Left ventricle myocardium inferior (tissue), 1 donor: ENCODE results near the gene MRPS35. TPM values are rescaled to one million over a fixed set of nuclear protein-coding genes. Genes with fewer than 3 reads are reported as not detected.

Experiments used
- DNase-seq: peaks from one replicate; pipeline ENCODE4 v3.0.0-alpha.2; 2020
- H3K27ac ChIP-seq: fragments of 200-600 bp; replicated peaks from 2 replicates; pipeline ENCODE4 v1.8.0; 2021
- H3K27me3 ChIP-seq: fragments of 200-600 bp; 2 replicates; pipeline ENCODE4 v1.8.0; 2021; ENCODE audit warnings: low read depth
- H3K36me3 ChIP-seq: fragments of 200-600 bp; 2 replicates; pipeline ENCODE4 v1.8.0; 2021
- H3K4me1 ChIP-seq: fragments of 200-600 bp; 2 replicates; pipeline ENCODE4 v1.8.0; 2021
- H3K4me3 ChIP-seq: fragments of 200-600 bp; 2 replicates; pipeline ENCODE4 v1.8.0; 2021; ENCODE audit warnings: mild to moderate bottlenecking, moderate library complexity
- H3K9me3 ChIP-seq: fragments of 200-600 bp; replicated peaks from 2 replicates; pipeline ENCODE4 v1.8.0; 2021
- CTCF ChIP-seq: fragments of 200-600 bp; IDR thresholded peaks from 2 replicates; pipeline ENCODE4 v1.8.0; 2021; ENCODE audit warnings: antibody characterized with exemption, mild to moderate bottlenecking, borderline replicate concordance
- intact Hi-C: fragments of 100-400 bp; cut with micrococcal nuclease; formaldehyde crosslinking; loops from one replicate; pipeline ENCODE4 v1.11.0; 2022
- total RNA-seq: library from RNA; stranded (reverse); fragmentation: NEBNext Ultra II Directional; extraction: Animal tissue kit (Norgen Biotek cat#: 25700); gene quantifications from one replicate; pipeline ENCODE4 v1.2.1, GENCODE V29; 2021
- donor health status: DM: no; HTN: yes; CAD: no; lungs with severe emphysema.

The MRPS35 gene
- total RNA-seq, 1 donor from 2014 or later, result 61.4 TPM

- Histone ChIP-seq H3K4me1 (no peaks in the 10 kb centered on the region), H3K27me3 (no peaks in the 10 kb centered on the region), H3K36me3 (peaks cover 5% of the 10 kb centered on the region), H3K27ac (no peak overlapping the region), H3K9me3 (no peaks in the 10 kb centered on the region), H3K4me3 (no peak overlapping the region)
- intact Hi-C loops, result no loop called here
- DNase-seq, result no peak
- TF ChIP-seq CTCF, result no peak
Measured at GRCh38 chr12:27762757-27763156, 52.1 kb downstream of the MRPS35 start.

GRCh38 chr12:27766587-27766986, 56.0 kb downstream of the MRPS35 start:
- no peaks in the 10 kb centered on the region for H3K27me3 ChIP-seq
- H3K36me3 ChIP-seq, result no peaks in the 10 kb centered on the region
- no peaks in the 10 kb centered on the region for H3K4me1 ChIP-seq
- no peak for DNase-seq
- H3K27ac ChIP-seq, result no peak overlapping the region
- TF ChIP-seq CTCF, result no peak
- no peaks in the 10 kb centered on the region for H3K9me3 ChIP-seq
- no peak overlapping the region for H3K4me3 ChIP-seq
- intact Hi-C loops, result no loop called here

- Histone ChIP-seq H3K27me3 (no peaks in the 10 kb centered on the region), H3K9me3 (no peaks in the 10 kb centered on the region), H3K4me1 (no peaks in the 10 kb centered on the region), H3K4me3 (no peak overlapping the region), H3K36me3 (no peaks in the 10 kb centered on the region), H3K27ac (no peak overlapping the region)
- intact Hi-C loops, result no loop called here
- no peak for DNase-seq
- TF ChIP-seq CTCF, result no peak
Measured at GRCh38 chr12:27769142-27769673, 58.6 kb downstream of the MRPS35 start.

- Histone ChIP-seq H3K27me3 (no peaks in the 10 kb centered on the region), H3K4me3 (no peak overlapping the region), H3K9me3 (no peaks in the 10 kb centered on the region), H3K4me1 (no peaks in the 10 kb centered on the region), H3K27ac (no peak overlapping the region), H3K36me3 (no peaks in the 10 kb centered on the region)
- no peak for DNase-seq
- TF ChIP-seq CTCF, result no peak
- intact Hi-C loops, result no loop called here
Measured at GRCh38 chr12:27771481-27772327, 61.1 kb downstream of the MRPS35 start.

- no peak for DNase-seq
- no peak overlapping the region for H3K27ac ChIP-seq
- no peaks in the 10 kb centered on the region for H3K9me3 ChIP-seq
- no peak overlapping the region for H3K4me3 ChIP-seq
- no peaks in the 10 kb centered on the region for H3K27me3 ChIP-seq
- intact Hi-C loops, result no loop called here
- no peak for TF ChIP-seq CTCF
- no peaks in the 10 kb centered on the region for H3K4me1 ChIP-seq
- no peaks in the 10 kb centered on the region for H3K36me3 ChIP-seq
Measured at GRCh38 chr12:27772328-27773049, 61.9 kb downstream of the MRPS35 start.
